GM10248 (cell line): ENCODE data around the gene PTGIR.

ENCODE experiments used
- CTCF ChIA-PET: fragments of 300-600 bp; sonication (Branson Sonifier 250); formaldehyde crosslinking; extraction: SDS; loops from one replicate; lab custom pipeline; 2021; ENCODE audit warnings: antibody characterized with exemption; lab: Yijun Ruan, JAX
- POLR2A ChIA-PET: fragments of 350-650 bp; sonication (Branson Sonifier 250); formaldehyde crosslinking; extraction: SDS; loops from one replicate; lab custom pipeline; 2020; ENCODE audit warnings: antibody characterized with exemption; lab: Yijun Ruan, JAX
- DNase-seq: peaks from one replicate; pipeline ENCODE4 v3.0.0; 2012; ENCODE audit errors: extremely low spot score
- TF ChIP-seq, protein P1 (sequence below): IDR thresholded peaks from 2 replicates; pipeline ENCODE4 v1.5.1; 2012; ENCODE audit warnings: mild to moderate bottlenecking, low read depth; ENCODE audit errors: extremely low read depth, missing control alignments, control extremely low read depth

PTGIR gene, protein sequence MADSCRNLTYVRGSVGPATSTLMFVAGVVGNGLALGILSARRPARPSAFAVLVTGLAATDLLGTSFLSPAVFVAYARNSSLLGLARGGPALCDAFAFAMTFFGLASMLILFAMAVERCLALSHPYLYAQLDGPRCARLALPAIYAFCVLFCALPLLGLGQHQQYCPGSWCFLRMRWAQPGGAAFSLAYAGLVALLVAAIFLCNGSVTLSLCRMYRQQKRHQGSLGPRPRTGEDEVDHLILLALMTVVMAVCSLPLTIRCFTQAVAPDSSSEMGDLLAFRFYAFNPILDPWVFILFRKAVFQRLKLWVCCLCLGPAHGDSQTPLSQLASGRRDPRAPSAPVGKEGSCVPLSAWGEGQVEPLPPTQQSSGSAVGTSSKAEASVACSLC

DNA sequence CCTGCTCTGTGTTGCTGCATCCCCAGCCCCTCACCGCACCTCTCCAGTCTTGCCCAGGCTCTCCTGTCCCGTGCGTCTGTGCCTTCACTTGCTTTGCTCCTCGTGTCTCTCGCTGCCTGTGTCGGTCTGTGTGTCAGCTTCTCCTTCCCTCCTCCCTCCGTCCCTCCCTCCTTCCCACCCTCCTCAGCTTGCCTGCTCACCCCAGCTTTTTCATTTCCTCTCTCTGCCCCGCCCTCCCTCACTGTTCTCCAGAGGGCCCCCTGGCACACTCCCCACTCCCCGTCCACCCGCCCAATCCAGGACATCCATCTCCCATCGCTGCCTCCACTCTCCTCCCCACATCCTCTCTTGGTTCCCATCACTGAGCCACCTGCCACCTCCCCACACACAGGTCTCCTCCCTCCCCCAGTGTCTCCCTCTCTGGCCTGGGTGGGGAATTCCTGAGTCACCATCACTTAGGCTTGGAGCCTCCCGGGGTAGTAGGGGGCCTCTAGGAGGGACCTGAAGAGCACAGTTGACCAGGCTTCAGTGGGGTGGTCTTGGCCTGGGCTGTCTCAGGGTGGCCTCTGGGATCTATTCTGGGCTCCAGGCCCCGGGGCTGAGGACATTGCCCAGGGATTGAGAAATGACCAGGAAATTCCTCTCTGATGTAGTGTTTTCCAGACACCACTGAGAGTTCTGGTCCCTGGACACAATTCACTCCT lies at the start of gene PTGIR:
Gene PTGIR, minus strand, starts transcription at position 132 of the 704 bp plus-strand sequence. CDS start 864 bp downstream, outside the sequence.
- POLR2A ChIA-PET, result no interaction called here
- CTCF ChIA-PET, result interaction anchor here (0.9 to 9.9 kb wide), 6 partner anchors 8 to 103 kb away, joined by 3 to 76 read pairs (median 4); partner anchors contain the start of genes CALM3 and DACT3
- TF ChIP-seq, protein P1, sequence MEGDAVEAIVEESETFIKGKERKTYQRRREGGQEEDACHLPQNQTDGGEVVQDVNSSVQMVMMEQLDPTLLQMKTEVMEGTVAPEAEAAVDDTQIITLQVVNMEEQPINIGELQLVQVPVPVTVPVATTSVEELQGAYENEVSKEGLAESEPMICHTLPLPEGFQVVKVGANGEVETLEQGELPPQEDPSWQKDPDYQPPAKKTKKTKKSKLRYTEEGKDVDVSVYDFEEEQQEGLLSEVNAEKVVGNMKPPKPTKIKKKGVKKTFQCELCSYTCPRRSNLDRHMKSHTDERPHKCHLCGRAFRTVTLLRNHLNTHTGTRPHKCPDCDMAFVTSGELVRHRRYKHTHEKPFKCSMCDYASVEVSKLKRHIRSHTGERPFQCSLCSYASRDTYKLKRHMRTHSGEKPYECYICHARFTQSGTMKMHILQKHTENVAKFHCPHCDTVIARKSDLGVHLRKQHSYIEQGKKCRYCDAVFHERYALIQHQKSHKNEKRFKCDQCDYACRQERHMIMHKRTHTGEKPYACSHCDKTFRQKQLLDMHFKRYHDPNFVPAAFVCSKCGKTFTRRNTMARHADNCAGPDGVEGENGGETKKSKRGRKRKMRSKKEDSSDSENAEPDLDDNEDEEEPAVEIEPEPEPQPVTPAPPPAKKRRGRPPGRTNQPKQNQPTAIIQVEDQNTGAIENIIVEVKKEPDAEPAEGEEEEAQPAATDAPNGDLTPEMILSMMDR, result no peak
- DNase-seq, result no peak

DNA sequence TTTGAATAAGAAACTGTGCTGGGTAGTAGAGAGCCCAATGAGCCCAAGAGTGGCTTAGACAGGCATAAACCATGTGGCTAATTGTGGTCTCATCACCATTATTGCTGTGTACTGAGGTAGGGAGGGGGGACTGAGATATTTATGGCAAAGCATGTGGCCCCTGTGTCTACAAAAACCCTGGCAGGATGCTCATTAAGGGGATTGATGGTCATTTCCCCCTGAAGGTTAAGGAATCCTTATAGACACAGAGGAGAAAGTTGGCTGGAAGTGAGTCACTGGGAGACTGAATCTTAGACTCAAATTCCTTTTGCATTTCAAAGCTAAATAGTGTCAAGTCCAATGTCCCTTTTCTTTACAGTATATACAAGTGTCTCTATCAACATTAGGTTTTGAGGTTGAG lies 45.9 kb upstream of the PTGIR start:
- POLR2A ChIA-PET, result interaction anchor here (0.7 kb wide), 1 partner anchor 153 kb away, joined by 3 read pairs; no protein-coding TSS in a partner anchor
- CTCF ChIA-PET, result interaction anchor here (5.4 kb wide), 1 partner anchor 9 kb away, joined by 30 read pairs; the partner anchor contains the start of gene DACT3
- TF ChIP-seq, protein P1, result no peak
- DNase-seq, result no peak

DNA sequence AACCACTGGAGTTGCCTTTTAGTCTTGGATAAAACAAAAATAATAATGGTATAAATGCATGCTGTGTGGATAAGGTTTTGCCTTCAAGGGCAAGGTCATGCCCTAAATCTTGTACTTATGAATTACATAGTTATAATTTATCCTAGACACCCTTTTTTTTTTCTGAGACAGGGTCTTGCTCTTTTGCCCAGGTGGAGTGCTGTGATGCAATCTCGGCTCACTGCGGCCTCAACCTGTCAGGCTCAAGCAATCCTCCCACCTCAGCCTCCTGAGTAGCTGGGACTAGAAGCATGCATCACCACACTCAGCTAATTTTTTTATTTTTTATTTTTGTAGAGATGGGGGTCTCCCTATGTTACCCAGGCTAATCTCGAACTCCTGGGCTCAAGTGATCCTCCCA lies 43.8 kb upstream of the PTGIR start:
- ChIA-PET CTCF (no interaction called here), POLR2A (no interaction called here)

DNA sequence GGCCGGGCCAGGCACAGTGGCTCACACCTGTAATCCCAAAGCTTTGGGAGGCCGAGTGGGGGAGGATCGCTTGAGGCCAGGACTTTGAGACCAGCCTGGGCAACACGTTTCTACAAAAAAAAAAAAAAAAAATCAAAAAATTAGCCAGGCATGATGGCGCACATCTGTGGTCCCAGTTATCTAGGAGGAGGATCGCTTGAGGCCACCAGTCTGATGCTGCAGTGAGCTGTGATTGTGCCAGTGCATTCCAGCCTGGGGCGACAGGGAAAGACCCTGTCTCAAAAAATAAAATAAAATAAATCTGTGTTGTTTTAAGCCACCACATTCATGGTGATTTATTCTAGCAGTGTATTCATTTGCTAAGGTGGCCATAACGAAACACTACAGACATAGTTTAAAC lies 40.2 kb upstream of the PTGIR start:
- no peak for DNase-seq
- ChIA-PET POLR2A (no interaction called here), CTCF (interaction anchor here (5.5 to 7.9 kb wide), 2 partner anchors 40 to 51 kb away, joined by 36 to 287 read pairs; no protein-coding TSS in a partner anchor)
- TF ChIP-seq, protein P1, result no peak

More for the DNA sequence above, 43.8 kb upstream of the PTGIR start:
- no peak for DNase-seq
- TF ChIP-seq, protein P1, result no peak

DNA sequence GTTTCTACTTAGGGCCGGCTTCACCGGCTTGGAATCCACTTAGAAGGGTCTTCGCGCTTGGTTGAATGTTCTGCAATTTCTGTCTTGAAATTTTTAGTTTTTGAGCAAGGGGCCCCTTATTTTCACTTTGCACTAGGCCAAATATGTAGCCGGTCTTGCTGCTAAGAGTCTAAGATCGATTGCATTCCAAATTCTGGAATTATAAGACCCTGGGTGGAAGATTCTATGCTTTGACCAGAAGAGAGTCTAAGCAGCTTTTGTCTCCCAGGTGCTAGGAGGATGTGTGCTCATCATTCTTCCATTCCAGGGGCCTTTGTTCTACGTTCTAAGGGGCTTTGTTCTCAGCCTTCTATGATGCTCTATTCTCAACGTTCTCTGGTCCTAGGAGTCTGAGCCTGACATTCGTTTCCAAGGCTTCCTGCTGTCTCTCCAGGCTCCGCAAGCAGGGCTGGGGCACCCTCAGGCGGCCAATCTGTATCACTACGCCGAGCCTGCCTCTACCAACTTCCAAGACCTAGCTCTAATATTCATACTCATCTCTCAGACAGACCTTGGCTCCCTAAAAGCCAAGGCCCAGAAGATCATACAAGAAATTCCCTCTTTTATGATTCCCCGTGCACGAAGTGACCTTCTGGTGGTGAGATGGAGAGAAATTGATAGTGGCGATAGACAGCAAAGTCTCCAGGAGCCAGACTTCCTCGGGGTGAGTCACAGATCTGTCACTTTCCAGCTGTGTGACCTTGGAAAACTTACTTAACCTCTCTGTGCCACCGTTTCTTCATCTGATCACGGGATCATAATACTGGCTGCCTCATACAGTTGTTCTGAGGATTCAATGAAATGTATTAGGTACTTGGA lies 37.1 kb upstream of the PTGIR start:
- ChIA-PET POLR2A (interaction anchor here (0.7 to 1.0 kb wide), 4 partner anchors 26 to 1193 kb away, joined by 3 read pairs; partner anchors contain the start of gene SLC1A5), CTCF (interaction anchor here (0.6 to 7.9 kb wide), 39 partner anchors 10 to 179 kb away, joined by 3 to 287 read pairs (median 4); partner anchors contain the start of genes CALM3 and PTGIR)

More for the DNA sequence above, 37.1 kb upstream of the PTGIR start:
- TF ChIP-seq, protein P1, result peak; percentile 93
- DNase-seq, result peak; percentile 79
